ENCODE data around the gene TNPO3.

GRCh38 chr7:128935342-128935730 lies 119.6 kb downstream of the TNPO3 start:
- TF ChIP-seq CTCF (IDR thresholded peaks at IDR 0.05; ENCODE audit: insufficient read depth, low read length, poor library complexity, severe bottlenecking) (no peak), EZH2phosphoT487 (conservative IDR thresholded peaks at IDR 0.05; ENCODE audit: low read length) (no peak)
